Tibial nerve (tissue), 4 donors: ENCODE results near the gene MLC1. TPM values are rescaled to one million over a fixed set of nuclear protein-coding genes. Genes with fewer than 3 reads are reported as not detected.

Source experiments
- DNase-seq, 2 donors: peaks; one replicate each; pipeline ENCODE4 v3.0.0-alpha.2; 2019; ENCODE audit warnings: low spot score in 2 of 2
- H3K27ac ChIP-seq, 4 donors: fragments of 200-600 bp; sonication (generic) in 3 of 4; one replicate each; pipeline ENCODE4 v1.5.1; 2017 to 2019; ENCODE audit warnings: mild to moderate bottlenecking in 1 of 4
- H3K27me3 ChIP-seq, 2 donors: fragments of 200-600 bp; sonication (generic) in 1 of 2; one replicate each; pipeline versions ENCODE4 v1.5.1 to v1.6.0; 2017 to 2019
- H3K36me3 ChIP-seq, 3 donors: fragments of 200-600 bp; sonication (generic); one replicate each; pipeline ENCODE4 v1.5.1; 2018 to 2019
- H3K4me1 ChIP-seq, 4 donors: fragments of 200-600 bp; sonication (generic) in 3 of 4; one replicate each; pipeline ENCODE4 v1.5.1; 2017 to 2019
- H3K4me3 ChIP-seq, 4 donors: fragments of 200-600 bp; sonication (generic) in 3 of 4; one replicate each; pipeline ENCODE4 v1.5.1; 2017 to 2019; ENCODE audit warnings: mild to moderate bottlenecking in 1 of 4, moderate library complexity in 1 of 4
- H3K9me3 ChIP-seq, 4 donors: fragments of 200-600 bp; sonication (generic) in 3 of 4; one replicate each; pipeline ENCODE4 v1.5.1; 2017 to 2019
- EP300 ChIP-seq, 2 donors: sonication (generic); formaldehyde crosslinking; IDR thresholded peaks; one replicate each; pipeline ENCODE4 v1.6.1; 2017; ENCODE audit warnings: antibody characterized with exemption in 2 of 2, mild to moderate bottlenecking in 1 of 2
- POLR2A ChIP-seq, 2 donors: fragments of 450-650 bp; IDR thresholded peaks; one replicate each; pipeline ENCODE4 v1.6.1; 2017; ENCODE audit warnings: antibody characterized with exemption in 2 of 2, mild to moderate bottlenecking in 2 of 2, moderate library complexity in 2 of 2
- WGBS, 2 donors: methylation state at CpG; one replicate each; pipeline ENCODE4 v1.1.5; 2018; 5-methylcytosine and 5-hydroxymethylcytosine counted together
- total RNA-seq, 4 donors: library from RNA; depleted of rRNA; stranded (reverse); fragments of >200 nt; gene quantifications; one replicate each; pipeline ENCODE4 v1.1.0, GENCODE V29; 2016
- TF ChIP-seq, protein P1 (sequence below), 5 experiments: fragments of 200-600 bp in 3 of 5; fragments of 450-650 bp in 2 of 5; sonication (generic) in 3 of 5; IDR thresholded peaks; one replicate each; pipeline ENCODE4 v1.5.1; 2016 to 2019; ENCODE audit warnings: antibody characterized with exemption in 5 of 5, mild to moderate bottlenecking in 3 of 5, moderate library complexity in 2 of 5

Gene MLC1
- total RNA-seq, 4 donors from 2014 or later = not detected

DNA sequence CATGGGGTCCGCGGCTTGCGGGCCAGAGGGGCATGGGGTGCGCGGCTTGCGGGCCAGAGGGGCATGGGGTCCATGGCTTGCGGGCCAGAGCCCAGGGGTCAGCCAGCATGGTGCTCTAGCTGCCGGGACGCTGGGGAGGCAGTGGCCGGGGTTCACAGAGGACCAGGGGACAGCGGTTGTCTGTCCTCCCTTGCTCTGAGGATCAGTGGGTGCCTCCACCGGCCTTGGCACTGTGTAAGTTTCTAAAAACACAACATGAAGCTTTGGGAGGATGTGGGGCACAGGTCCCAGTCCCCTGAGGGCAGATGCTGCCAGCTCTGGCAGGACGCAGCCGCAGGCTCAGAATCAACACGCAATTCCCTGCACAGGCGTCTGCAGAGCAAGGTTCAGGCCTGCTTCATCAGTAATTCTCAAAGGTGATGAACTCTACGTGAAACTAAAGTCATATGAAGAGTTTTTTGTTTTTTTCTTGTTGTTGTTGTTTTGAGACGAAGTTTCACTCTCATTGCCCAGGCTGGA lies 3.0 kb downstream of the MLC1 start:
- no peaks in the 10 kb centered on the region for H3K36me3 ChIP-seq
- WGBS, 2 donors = 74 to 86% methylated on average over 14 to 18 of the region's 18 CpGs
- H3K27ac ChIP-seq = no peak overlapping the region
- no peaks in the 10 kb centered on the region for H3K9me3 ChIP-seq
- peaks cover 0 to 9% (median 0%) of the 10 kb centered on the region in 4 donors for H3K4me1 ChIP-seq
- peaks cover 0 to 35% of the 10 kb centered on the region in 2 donors for H3K27me3 ChIP-seq
- no peak for DNase-seq
- TF ChIP-seq POLR2A (IDR thresholded peaks at IDR 0.05) (no peak), EP300 (IDR thresholded peaks at IDR 0.05) (no peak)
- TF ChIP-seq, protein P1, sequence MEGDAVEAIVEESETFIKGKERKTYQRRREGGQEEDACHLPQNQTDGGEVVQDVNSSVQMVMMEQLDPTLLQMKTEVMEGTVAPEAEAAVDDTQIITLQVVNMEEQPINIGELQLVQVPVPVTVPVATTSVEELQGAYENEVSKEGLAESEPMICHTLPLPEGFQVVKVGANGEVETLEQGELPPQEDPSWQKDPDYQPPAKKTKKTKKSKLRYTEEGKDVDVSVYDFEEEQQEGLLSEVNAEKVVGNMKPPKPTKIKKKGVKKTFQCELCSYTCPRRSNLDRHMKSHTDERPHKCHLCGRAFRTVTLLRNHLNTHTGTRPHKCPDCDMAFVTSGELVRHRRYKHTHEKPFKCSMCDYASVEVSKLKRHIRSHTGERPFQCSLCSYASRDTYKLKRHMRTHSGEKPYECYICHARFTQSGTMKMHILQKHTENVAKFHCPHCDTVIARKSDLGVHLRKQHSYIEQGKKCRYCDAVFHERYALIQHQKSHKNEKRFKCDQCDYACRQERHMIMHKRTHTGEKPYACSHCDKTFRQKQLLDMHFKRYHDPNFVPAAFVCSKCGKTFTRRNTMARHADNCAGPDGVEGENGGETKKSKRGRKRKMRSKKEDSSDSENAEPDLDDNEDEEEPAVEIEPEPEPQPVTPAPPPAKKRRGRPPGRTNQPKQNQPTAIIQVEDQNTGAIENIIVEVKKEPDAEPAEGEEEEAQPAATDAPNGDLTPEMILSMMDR (IDR thresholded peaks at IDR 0.05) = no peak
- no peak overlapping the region for H3K4me3 ChIP-seq

DNA sequence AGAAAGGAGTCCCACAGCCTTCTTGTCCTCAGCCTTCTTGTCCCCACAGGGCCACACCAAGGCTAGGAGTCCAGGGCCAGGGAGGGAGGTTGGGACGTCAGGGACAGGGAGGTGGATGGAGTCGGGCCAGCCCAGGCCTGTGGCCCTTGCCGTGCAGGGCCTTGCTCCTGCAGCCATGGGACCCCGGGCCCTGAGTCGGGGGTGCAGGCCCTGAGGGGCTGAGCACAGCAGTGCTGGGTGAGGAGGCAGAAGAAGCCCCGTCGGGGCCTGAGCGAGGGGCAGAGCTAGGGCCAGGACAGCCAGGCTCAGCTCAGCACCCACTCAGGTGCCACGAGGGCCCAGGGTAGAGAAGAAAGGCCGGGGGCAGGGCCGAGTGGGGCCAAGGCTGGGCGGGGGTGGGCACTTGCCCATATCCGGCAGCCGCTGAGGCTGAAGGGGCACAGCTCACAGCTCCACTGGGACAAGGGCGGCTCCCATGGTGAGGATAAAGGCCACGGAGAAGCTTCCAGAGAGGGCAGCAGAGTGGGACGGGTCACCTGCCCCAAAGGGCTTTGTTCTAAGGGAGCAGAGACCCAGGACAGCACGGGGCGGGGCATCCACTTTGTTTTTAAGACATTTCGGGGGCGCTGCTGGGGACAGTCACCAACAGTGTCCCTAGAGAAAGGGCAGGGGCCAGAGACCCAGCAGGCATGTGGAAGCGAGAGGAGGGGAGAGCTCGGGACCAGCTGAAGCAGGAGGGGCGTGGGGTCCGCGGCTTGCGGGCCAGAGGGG lies 3.6 kb downstream of the MLC1 start:
- H3K4me1 ChIP-seq = peaks cover 0 to 9% (median 0%) of the 10 kb centered on the region in 4 donors
- no peak for DNase-seq
- no peak overlapping the region for H3K27ac ChIP-seq
- no peak overlapping the region for H3K4me3 ChIP-seq
- H3K36me3 ChIP-seq = no peaks in the 10 kb centered on the region
- no peaks in the 10 kb centered on the region for H3K9me3 ChIP-seq
- H3K27me3 ChIP-seq = peaks cover 0 to 29% of the 10 kb centered on the region in 2 donors
- 84% methylated on average over 25 to 27 of the region's 27 CpGs for WGBS, 2 donors
- TF ChIP-seq POLR2A (IDR thresholded peaks at IDR 0.05) (no peak), EP300 (IDR thresholded peaks at IDR 0.05) (no peak)
- TF ChIP-seq, protein P1 (IDR thresholded peaks at IDR 0.05) = no peak

DNA sequence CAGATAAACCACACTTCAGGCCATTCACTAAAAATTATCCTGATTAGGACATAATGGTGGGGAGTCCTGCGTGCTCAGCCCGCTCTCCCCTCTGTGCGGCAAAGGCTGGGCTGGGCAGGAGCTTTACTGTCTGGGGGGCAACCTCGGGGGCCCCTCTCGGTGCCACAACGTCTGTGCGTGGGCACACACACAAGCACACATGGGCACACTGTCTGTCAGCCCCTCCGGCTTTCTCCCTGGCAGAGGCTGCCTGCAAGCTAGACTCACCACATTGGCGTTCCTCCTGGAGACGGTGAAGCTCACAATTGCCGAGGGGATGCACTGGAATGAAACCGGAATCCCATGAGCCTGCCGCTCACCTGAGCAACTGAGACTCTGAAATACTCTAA lies 5.2 kb downstream of the MLC1 start:
- WGBS, 2 donors = 78 to 79% methylated on average over 13 of the region's 13 CpGs
- H3K4me3 ChIP-seq = no peak overlapping the region
- TF ChIP-seq EP300 (IDR thresholded peaks at IDR 0.05) = no peak
- TF ChIP-seq, protein P1 (IDR thresholded peaks at IDR 0.05) = no peak
- TF ChIP-seq POLR2A (IDR thresholded peaks at IDR 0.05) = no peak
- H3K27me3 ChIP-seq = peaks cover 0 to 29% of the 10 kb centered on the region in 2 donors
- no peak overlapping the region for H3K27ac ChIP-seq
- H3K36me3 ChIP-seq = no peaks in the 10 kb centered on the region
- H3K9me3 ChIP-seq = no peaks in the 10 kb centered on the region
- DNase-seq = no peak
- H3K4me1 ChIP-seq = peaks cover 0 to 9% (median 0%) of the 10 kb centered on the region in 4 donors

DNA sequence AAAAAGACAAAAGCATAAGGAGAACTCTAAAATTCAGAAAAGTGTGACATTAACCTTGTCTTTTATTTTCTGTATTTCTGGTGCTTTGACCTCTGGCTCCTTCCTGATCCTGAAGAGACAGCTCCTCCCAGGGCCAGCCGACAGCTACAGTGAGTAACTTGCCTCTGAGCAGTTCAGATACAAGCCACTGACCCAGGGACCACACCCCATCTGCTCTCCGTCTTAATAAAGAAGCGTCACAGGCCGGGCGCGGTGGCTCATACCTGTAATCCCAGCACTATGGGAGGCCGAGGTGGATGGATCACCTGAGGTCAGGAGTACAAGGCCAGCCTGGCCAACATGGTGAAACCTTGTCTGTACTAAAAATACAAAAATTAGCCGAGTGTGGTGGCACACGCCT lies 6.5 kb downstream of the MLC1 start:
- H3K9me3 ChIP-seq = no peaks in the 10 kb centered on the region
- WGBS, 2 donors = 80 to 86% methylated on average over 9 of the region's 9 CpGs
- H3K27ac ChIP-seq = no peak overlapping the region
- no peaks in the 10 kb centered on the region for H3K4me1 ChIP-seq
- DNase-seq = no peak
- no peak for TF ChIP-seq POLR2A (IDR thresholded peaks at IDR 0.05)
- TF ChIP-seq, protein P1 (IDR thresholded peaks at IDR 0.05) = no peak
- TF ChIP-seq EP300 (IDR thresholded peaks at IDR 0.05) = no peak
- H3K36me3 ChIP-seq = no peaks in the 10 kb centered on the region
- H3K4me3 ChIP-seq = no peak overlapping the region
- H3K27me3 ChIP-seq = peaks cover 0 to 22% of the 10 kb centered on the region in 2 donors

DNA sequence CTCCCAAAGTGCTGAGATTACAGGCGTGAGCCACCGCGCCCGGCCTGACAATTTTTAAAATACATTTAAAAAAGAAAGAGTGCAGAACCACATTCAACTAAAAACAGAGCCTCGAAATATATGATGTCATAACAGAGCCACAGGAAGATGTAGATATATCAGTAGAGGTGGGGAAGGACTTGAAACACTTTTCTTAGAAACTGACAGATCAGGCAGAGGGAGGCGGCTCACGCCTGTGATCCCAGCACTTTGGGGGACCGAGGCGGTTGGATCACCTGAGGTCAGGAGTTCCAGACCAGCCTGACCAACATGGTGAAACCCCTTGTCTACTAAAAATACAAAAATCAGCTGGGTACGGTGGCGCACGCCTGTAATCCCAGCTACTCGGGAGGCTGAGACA lies 7.0 kb downstream of the MLC1 start:
- Histone ChIP-seq H3K36me3 (no peaks in the 10 kb centered on the region), H3K27me3 (peaks cover 0 to 17% of the 10 kb centered on the region in 2 donors), H3K9me3 (no peaks in the 10 kb centered on the region), H3K4me1 (no peaks in the 10 kb centered on the region), H3K4me3 (no peak overlapping the region), H3K27ac (no peak overlapping the region)
- no peak for TF ChIP-seq EP300 (IDR thresholded peaks at IDR 0.05)
- TF ChIP-seq, protein P1 (IDR thresholded peaks at IDR 0.05) = no peak
- no peak for TF ChIP-seq POLR2A (IDR thresholded peaks at IDR 0.05)
- 93 to 94% methylated on average over 13 of the region's 13 CpGs for WGBS, 2 donors
- no peak for DNase-seq
